GM12878 (cell line): ENCODE data around the gene GPR4. TPM values are rescaled to one million over a fixed set of nuclear protein-coding genes. Genes with fewer than 3 reads are reported as not detected.

ENCODE experiments used
- ATAC-seq: fragments of 200-7000 bp; cut with Tn5 transposase; 3 replicates; pipeline ENCODE4 v1.9.1; 2020; ENCODE audit warnings: mild to moderate bottlenecking, moderate library complexity
- BruUV-seq: library from RNA; stranded (reverse); fragments of 400-500 nt; replicated peaks from 2 replicates; lab custom pipeline; 2021; lab: Mats Ljungman, UMichigan
- CTCF ChIA-PET: fragments of 300-600 bp; sonication (Branson Sonifier 250); formaldehyde crosslinking; extraction: SDS; loops from one replicate; lab custom pipeline; 2021; ENCODE audit warnings: inconsistent platforms; lab: Yijun Ruan, JAX
- POLR2A ChIA-PET: fragments of 350-600 bp; formaldehyde crosslinking; extraction: SDS; loops from one replicate; lab custom pipeline; 2021; ENCODE audit warnings: inconsistent platforms; lab: Charles Lee
- RAD21 ChIA-PET: fragments of 300-600 bp; sonication (Branson Sonifier 250); formaldehyde crosslinking; loops from one replicate; lab custom pipeline; 2023; ENCODE audit warnings: antibody characterized with exemption; ENCODE audit not compliant: unreplicated experiment; lab: Charles Lee
- SMC1A ChIA-PET: fragments of 300-600 bp; sonication (Branson Sonifier 250); formaldehyde crosslinking; loops from one replicate; lab custom pipeline; 2023; ENCODE audit not compliant: unreplicated experiment, uncharacterized antibody; lab: Charles Lee
- DNase-seq: peaks from one replicate; pipeline ENCODE4 v3.0.0-alpha.2; 2011; ENCODE audit warnings: low read depth, low spot score
- FAIRE-seq: peaks from 3 replicates; lab custom pipeline; 2011; peaks lifted over from hg19 to GRCh38; lab: Jason Lieb, UNC
- H2AFZ ChIP-seq: 2 replicates; pipeline ENCODE4 v1.6.0; 2011; ENCODE audit warnings: low read depth, low read length, control low read depth; ENCODE audit not compliant: control insufficient read depth
- H3K27ac ChIP-seq: 2 replicates; pipeline ENCODE4 v1.5.1; 2011; ENCODE audit warnings: control low read depth; ENCODE audit not compliant: control insufficient read depth, insufficient read depth
- H3K27me3 ChIP-seq, 2 experiments: replicated peaks in 1 of 2; 2 replicates each; pipeline versions ENCODE4 v1.6.0 to v1.6.1; 2011; ENCODE audit warnings: low read length in 1 of 2; ENCODE audit not compliant: control insufficient read depth in 2 of 2, insufficient read depth in 2 of 2
- H3K36me3 ChIP-seq, 2 experiments: 2 replicates each; pipeline ENCODE4 v1.5.1; 2011; ENCODE audit warnings: low read length in 1 of 2; ENCODE audit not compliant: control insufficient read depth in 2 of 2, insufficient read depth in 2 of 2
- H3K4me1 ChIP-seq: 2 replicates; pipeline ENCODE4 v1.6.1; 2011; ENCODE audit warnings: mild to moderate bottlenecking, low read length, moderate library complexity, mixed read lengths; ENCODE audit not compliant: control insufficient read depth, insufficient read depth
- H3K4me2 ChIP-seq: 2 replicates; pipeline ENCODE4 v1.6.0; 2011; ENCODE audit warnings: control low read depth; ENCODE audit not compliant: control insufficient read depth, insufficient read depth
- H3K4me3 ChIP-seq: fragments of 200-600 bp; sonication (generic); 2 replicates; pipeline ENCODE4 v1.5.1; 2016
- H3K79me2 ChIP-seq: 2 replicates; pipeline ENCODE4 v1.6.0; 2011; ENCODE audit warnings: low read length; ENCODE audit not compliant: control insufficient read depth, insufficient read depth
- H3K9ac ChIP-seq: 2 replicates; pipeline ENCODE4 v1.8.0; 2011; ENCODE audit warnings: low read length, control low read depth, mixed read lengths; ENCODE audit not compliant: control insufficient read depth, insufficient read depth
- H3K9me3 ChIP-seq: replicated peaks from 3 replicates; pipeline ENCODE4 v1.5.1; 2011; ENCODE audit warnings: mild to moderate bottlenecking, low read length; ENCODE audit not compliant: control insufficient read depth, insufficient read depth
- H4K20me1 ChIP-seq: 2 replicates; pipeline ENCODE4 v1.6.0; 2011; ENCODE audit not compliant: control insufficient read depth, insufficient read depth
- BCL11A ChIP-seq: IDR thresholded peaks from 2 replicates; pipeline ENCODE4 v1.6.1; 2011; ENCODE audit warnings: low read depth, low read length
- CEBPZ ChIP-seq: fragments of 150-350 bp; IDR thresholded peaks from 2 replicates; pipeline ENCODE4 v1.6.1; 2016; ENCODE audit warnings: low read depth, low read length
- EGR1 ChIP-seq, 2 experiments: IDR thresholded peaks; 1 replicate in 1 of 2; 2 replicates in 1 of 2; pipeline ENCODE4 v1.6.1; 2011 to 2012; ENCODE audit warnings: low read depth in 2 of 2, low read length in 2 of 2, borderline replicate concordance in 1 of 2, mild to moderate bottlenecking in 1 of 2, moderate library complexity in 1 of 2
- ETV6 ChIP-seq, 2 experiments: fragments of 450-650 bp in 1 of 2; IDR thresholded peaks in 1 of 2; conservative IDR thresholded peaks in 1 of 2; 2 replicates each; pipeline ENCODE4 v1.6.1; 2014; ENCODE audit warnings: antibody characterized with exemption in 1 of 2, borderline replicate concordance in 1 of 2, low read depth in 1 of 2, mild to moderate bottlenecking in 1 of 2, moderate library complexity in 1 of 2
- FOXM1 ChIP-seq: IDR thresholded peaks from 2 replicates; pipeline ENCODE4 v1.6.1; 2012; ENCODE audit warnings: low read depth, mild to moderate bottlenecking, inconsistent platforms, low read length, moderate library complexity
- IRF5 ChIP-seq: fragments of 450-650 bp; IDR thresholded peaks from 2 replicates; pipeline ENCODE4 v1.6.1; 2017; ENCODE audit warnings: borderline replicate concordance
- JUND ChIP-seq: IDR thresholded peaks from 2 replicates; pipeline ENCODE4 v1.6.1; 2012; ENCODE audit warnings: low read depth, mild to moderate bottlenecking, low read length, improper control_type of control experiment, moderate library complexity
- MTA3 ChIP-seq: IDR thresholded peaks from 2 replicates; pipeline ENCODE4 v1.6.1; 2012; ENCODE audit warnings: low read length, inconsistent platforms, borderline replicate concordance
- MYC ChIP-seq: IDR thresholded peaks from 2 replicates; pipeline ENCODE4 v1.6.1; 2011; ENCODE audit warnings: mild to moderate bottlenecking, low read length, moderate library complexity, inconsistent platforms; ENCODE audit not compliant: insufficient read depth, insufficient replicate concordance, insufficient read length, severe bottlenecking
- PAX8 ChIP-seq: fragments of 450-650 bp; IDR thresholded peaks from 2 replicates; pipeline ENCODE4 v1.6.1; 2017; ENCODE audit warnings: mild to moderate bottlenecking, moderate library complexity
- RB1 ChIP-seq: fragments of 450-650 bp; formaldehyde crosslinking; IDR thresholded peaks from 2 replicates; pipeline ENCODE4 v1.6.1; 2017; ENCODE audit warnings: mild to moderate bottlenecking, borderline replicate concordance
- RFX5 ChIP-seq: IDR thresholded peaks from 2 replicates; pipeline ENCODE4 v1.6.1; 2011; ENCODE audit warnings: low read depth, low read length, improper control_type of control experiment
- SP1 ChIP-seq: IDR thresholded peaks from one replicate; pipeline ENCODE4 v1.6.1; 2011; ENCODE audit warnings: low read depth, low read length
- SREBF1 ChIP-seq: IDR thresholded peaks from 2 replicates; pipeline ENCODE4 v1.6.1; 2012; ENCODE audit warnings: mild to moderate bottlenecking, low read length
- ZBTB33 ChIP-seq: fragments of 450-650 bp; IDR thresholded peaks from 2 replicates; pipeline ENCODE4 v1.6.1; 2017; ENCODE audit warnings: mild to moderate bottlenecking
- WGBS: methylation state at CpG from one replicate; pipeline ENCODE4 v1.1.6; 2016; ENCODE audit warnings: low lambda C conversion rate; ENCODE audit not compliant: insufficient replicate concordance, insufficient coverage; ENCODE audit errors: missing lambda C conversion rate; 5-methylcytosine and 5-hydroxymethylcytosine counted together
- in situ Hi-C: fragments of 300-500 bp; cut with MboI; formaldehyde crosslinking; loops from 9 replicates; pipeline ENCODE4 v1.14.3; 2018; ENCODE audit warnings: mixed read lengths
- intact Hi-C: fragments of 100-400 bp; cut with micrococcal nuclease; formaldehyde crosslinking; loops from one replicate; pipeline ENCODE4 v1.14.2; 2022; ENCODE audit not compliant: unreplicated experiment
- polyA plus RNA-seq, 11 experiments: library from polyadenylated mRNA; depleted of rRNA in 4 of 11; unstranded in 6 of 11; stranded (reverse) in 5 of 11; fragments of >200 nt; fragmentation: Nextera tagmentation in 4 of 11; fragmentation: Illumina TruSeq in 1 of 11; extraction: Ambion mirVana in 4 of 11; extraction: Trizol in 1 of 11; gene quantifications; 1 replicate in 1 of 11; 2 replicates in 10 of 11; pipeline versions ENCODE4 v1.2.1 to v1.2.3, GENCODE V29; 2011 to 2016; ENCODE audit warnings: inconsistent platforms in 2 of 11, missing spikeins in 2 of 11, low read depth in 1 of 11
- total RNA-seq, 4 experiments: library from RNA; depleted of rRNA in 3 of 4; stranded (reverse); fragments of >200 nt in 3 of 4; fragmentation: Illumina TruSeq in 1 of 4; extraction: Trizol in 1 of 4; gene quantifications; 2 replicates each; pipeline versions ENCODE4 v1.2.1 to v1.2.3, GENCODE V29; 2013 to 2021

Gene GPR4
- total and polyA plus RNA-seq, 10 of the 15 experiments (the other 5 are each of a cell fraction or from before 2014, with no cell fraction given) = not detected

GRCh38 chr19:45641274-45642105 is 39.5 kb upstream of the GPR4 start:
- intact Hi-C loops (loop anchor here (1.0 to 10.0 kb wide), 7 partner anchors 9 to 237 kb away; partner anchors contain the start of genes POLR1G, PPP1R13L and VASP), in situ Hi-C loops (loop anchor here (10.0 kb wide), 1 partner anchor 117 kb away; no protein-coding TSS in a partner anchor)
- peaks cover 11% of the 10 kb centered on the region for H3K79me2 ChIP-seq
- peak overlapping the region; percentile 82 for H3K9ac ChIP-seq
- POLR2A ChIA-PET = interaction anchor here (0.6 to 3.7 kb wide), 29 partner anchors 9 to 214 kb away, joined by 3 to 25 read pairs (median 5); partner anchors contain the start of genes FBXO46, GIPR, OPA3 and SNRPD2
- SMC1A ChIA-PET = interaction anchor here (0.9 to 5.3 kb wide), 23 partner anchors 11 to 238 kb away, joined by 3 to 39 read pairs (median 6); partner anchors contain the start of genes GIPR, OPA3, QPCTL and SNRPD2
- FAIRE-seq = peak; percentile 97
- BruUV-seq = TSS peak; percentile 98
- no peaks in the 10 kb centered on the region for H4K20me1 ChIP-seq
- H2AFZ ChIP-seq = peak overlapping the region; percentile 30
- H3K9me3 ChIP-seq = no peaks in the 10 kb centered on the region
- ATAC-seq = peak; percentile 66
- 1% methylated on average over 40 of the region's 40 CpGs for WGBS
- RAD21 ChIA-PET = interaction anchor here (0.5 to 4.3 kb wide), 40 partner anchors 11 to 239 kb away, joined by 3 to 47 read pairs (median 4); partner anchors contain the start of genes ERCC1, FOSB, GIPR and OPA3
- peak overlapping the region; percentile 93 for H3K4me2 ChIP-seq
- peak; percentile 95 for DNase-seq
- CTCF ChIA-PET = interaction anchor here (0.5 to 3.9 kb wide), 49 partner anchors 9 to 213 kb away, joined by 3 to 43 read pairs (median 5); partner anchors contain the start of genes OPA3, QPCTL, RTN2 and SIX5
- peak overlapping the region; percentile 74 for H3K27ac ChIP-seq
- H3K36me3 ChIP-seq = no peaks in the 10 kb centered on the region
- H3K27me3 ChIP-seq = no peaks in the 10 kb centered on the region
- H3K4me1 ChIP-seq = peaks cover 33% of the 10 kb centered on the region
- H3K4me3 ChIP-seq = peak overlapping the region; percentile 75
- TF ChIP-seq ZBTB33 = no peak
- TF ChIP-seq ETV6 (conservative IDR thresholded peaks at IDR 0.05 in 1 of 2, IDR thresholded peaks at IDR 0.05 in 1 of 2; ENCODE audit: borderline replicate concordance in 1 of 2, low read depth in 1 of 2) = no peak
- TF ChIP-seq SP1 = peak; percentile 56
- TF ChIP-seq RB1 = 0 out of 2 replicates have a peak, but pooled peaks have one; percentile 51
- peak in 1 of 2 experiments; percentile 50; a peak in 1 of 3 replicates for TF ChIP-seq EGR1 (IDR thresholded peaks at IDR 0.05; ENCODE audit: borderline replicate concordance in 1 of 2, low read depth in 2 of 2, low read length in 2 of 2)
- TF ChIP-seq MTA3 = no peak
- no peak for TF ChIP-seq FOXM1
- TF ChIP-seq RFX5 = no peak
- TF ChIP-seq SREBF1 = no peak
- TF ChIP-seq IRF5 = no peak
- TF ChIP-seq PAX8 = no peak
- TF ChIP-seq CEBPZ = no peak
- no peak for TF ChIP-seq MYC
- TF ChIP-seq BCL11A = no peak
- TF ChIP-seq JUND = no peak
